ENCODE measurements around the gene CCDC157. TPM values are rescaled to one million over a fixed set of nuclear protein-coding genes. Genes with fewer than 3 reads are reported as not detected.

CCDC157 gene
- total RNA-seq, 1 donor from 2014 or later: 2.9 TPM

DNA sequence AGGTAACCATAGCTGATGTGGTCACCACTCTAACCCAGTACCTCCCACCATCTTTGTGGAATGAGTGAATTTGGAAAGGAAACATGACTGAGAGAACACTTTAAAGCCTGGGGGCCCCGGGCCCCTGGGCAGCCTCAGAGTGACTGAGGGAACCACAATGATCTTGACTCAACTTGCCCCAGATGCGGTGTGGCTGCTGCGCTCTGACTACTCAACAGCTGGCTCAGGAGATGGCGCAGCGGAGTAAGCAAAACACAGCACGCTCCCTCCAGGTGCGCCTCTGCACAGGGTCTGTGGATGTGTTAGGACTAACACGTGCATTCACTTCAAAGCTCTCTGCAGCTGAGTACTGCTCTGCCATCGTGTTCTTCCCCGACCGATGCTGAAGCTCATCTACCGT lies 24.5 kb downstream of the CCDC157 start:
- H3K27me3 Mint-ChIP-seq (ENCODE audit: unreplicated experiment): no peaks in the 10 kb centered on the region
- H3K36me3 Mint-ChIP-seq (ENCODE audit: unreplicated experiment): peaks cover 16% of the 10 kb centered on the region
- no peak overlapping the region for H3K4me3 Mint-ChIP-seq (ENCODE audit: unreplicated experiment)
- no peaks in the 10 kb centered on the region for H3K9me3 Mint-ChIP-seq (ENCODE audit: unreplicated experiment)
- no peak overlapping the region for H3K27ac Mint-ChIP-seq (ENCODE audit: unreplicated experiment)
- TF ChIP-seq, protein P1, sequence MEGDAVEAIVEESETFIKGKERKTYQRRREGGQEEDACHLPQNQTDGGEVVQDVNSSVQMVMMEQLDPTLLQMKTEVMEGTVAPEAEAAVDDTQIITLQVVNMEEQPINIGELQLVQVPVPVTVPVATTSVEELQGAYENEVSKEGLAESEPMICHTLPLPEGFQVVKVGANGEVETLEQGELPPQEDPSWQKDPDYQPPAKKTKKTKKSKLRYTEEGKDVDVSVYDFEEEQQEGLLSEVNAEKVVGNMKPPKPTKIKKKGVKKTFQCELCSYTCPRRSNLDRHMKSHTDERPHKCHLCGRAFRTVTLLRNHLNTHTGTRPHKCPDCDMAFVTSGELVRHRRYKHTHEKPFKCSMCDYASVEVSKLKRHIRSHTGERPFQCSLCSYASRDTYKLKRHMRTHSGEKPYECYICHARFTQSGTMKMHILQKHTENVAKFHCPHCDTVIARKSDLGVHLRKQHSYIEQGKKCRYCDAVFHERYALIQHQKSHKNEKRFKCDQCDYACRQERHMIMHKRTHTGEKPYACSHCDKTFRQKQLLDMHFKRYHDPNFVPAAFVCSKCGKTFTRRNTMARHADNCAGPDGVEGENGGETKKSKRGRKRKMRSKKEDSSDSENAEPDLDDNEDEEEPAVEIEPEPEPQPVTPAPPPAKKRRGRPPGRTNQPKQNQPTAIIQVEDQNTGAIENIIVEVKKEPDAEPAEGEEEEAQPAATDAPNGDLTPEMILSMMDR (IDR thresholded peaks at IDR 0.05): no peak
- no peak for DNase-seq (ENCODE audit: extremely low spot score, unreplicated experiment)
- peaks cover 4% of the 10 kb centered on the region for H3K4me1 Mint-ChIP-seq (ENCODE audit: unreplicated experiment)

DNA sequence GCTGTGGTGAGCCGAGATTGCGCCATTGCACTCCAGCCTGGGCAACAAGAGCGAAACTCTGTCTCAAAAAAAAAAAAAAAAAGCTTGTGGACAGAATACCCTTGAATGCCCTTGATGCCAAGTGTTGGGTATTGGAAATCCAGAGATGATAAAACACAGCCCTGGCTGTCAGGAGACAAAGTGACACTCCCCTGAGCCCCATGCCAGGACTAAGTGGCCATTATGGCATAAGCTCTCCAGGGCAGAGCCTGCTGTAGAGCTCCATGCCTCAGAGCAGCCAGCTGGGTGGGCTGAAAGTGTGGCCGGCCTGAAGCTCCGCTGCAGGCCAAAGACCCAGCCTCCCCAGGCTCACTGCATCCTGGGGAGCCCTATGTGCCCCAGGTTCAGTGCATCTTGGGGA lies 25.5 kb downstream of the CCDC157 start:
- peaks cover 16% of the 10 kb centered on the region for H3K36me3 Mint-ChIP-seq (ENCODE audit: unreplicated experiment)
- no peak for DNase-seq (ENCODE audit: extremely low spot score, unreplicated experiment)
- H3K4me1 Mint-ChIP-seq (ENCODE audit: unreplicated experiment): peaks cover 11% of the 10 kb centered on the region
- no peaks in the 10 kb centered on the region for H3K27me3 Mint-ChIP-seq (ENCODE audit: unreplicated experiment)
- no peak overlapping the region for H3K27ac Mint-ChIP-seq (ENCODE audit: unreplicated experiment)
- no peak overlapping the region for H3K4me3 Mint-ChIP-seq (ENCODE audit: unreplicated experiment)
- TF ChIP-seq, protein P1 (IDR thresholded peaks at IDR 0.05): no peak
- no peaks in the 10 kb centered on the region for H3K9me3 Mint-ChIP-seq (ENCODE audit: unreplicated experiment)

DNA sequence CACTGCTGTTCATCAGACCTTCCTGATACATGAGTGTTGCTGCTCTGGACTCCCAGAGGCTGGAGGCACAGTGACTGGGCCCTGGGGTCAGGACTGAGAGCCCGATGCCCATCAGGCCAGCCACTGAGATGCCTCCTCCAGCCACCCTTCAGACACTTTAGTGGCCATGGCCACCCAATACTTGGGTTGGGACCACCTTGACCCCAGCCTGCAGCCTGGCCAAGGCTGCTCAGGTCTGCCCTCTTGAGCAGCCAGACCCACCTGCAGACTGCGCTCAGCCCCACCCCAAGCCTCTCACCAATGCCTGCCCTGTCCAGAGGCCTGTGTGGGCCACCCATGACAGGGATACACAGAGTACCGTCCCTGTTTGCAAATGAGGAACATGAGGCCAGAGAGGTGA lies 26.3 kb downstream of the CCDC157 start:
- Mint-ChIP-seq H3K4me1 (ENCODE audit: unreplicated experiment) (peaks cover 14% of the 10 kb centered on the region), H3K27me3 (ENCODE audit: unreplicated experiment) (no peaks in the 10 kb centered on the region), H3K4me3 (ENCODE audit: unreplicated experiment) (no peak overlapping the region), H3K27ac (ENCODE audit: unreplicated experiment) (no peak overlapping the region), H3K9me3 (ENCODE audit: unreplicated experiment) (no peaks in the 10 kb centered on the region), H3K36me3 (ENCODE audit: unreplicated experiment) (peaks cover 16% of the 10 kb centered on the region)
- TF ChIP-seq, protein P1 (IDR thresholded peaks at IDR 0.05): no peak
- no peak for DNase-seq (ENCODE audit: extremely low spot score, unreplicated experiment)

DNA sequence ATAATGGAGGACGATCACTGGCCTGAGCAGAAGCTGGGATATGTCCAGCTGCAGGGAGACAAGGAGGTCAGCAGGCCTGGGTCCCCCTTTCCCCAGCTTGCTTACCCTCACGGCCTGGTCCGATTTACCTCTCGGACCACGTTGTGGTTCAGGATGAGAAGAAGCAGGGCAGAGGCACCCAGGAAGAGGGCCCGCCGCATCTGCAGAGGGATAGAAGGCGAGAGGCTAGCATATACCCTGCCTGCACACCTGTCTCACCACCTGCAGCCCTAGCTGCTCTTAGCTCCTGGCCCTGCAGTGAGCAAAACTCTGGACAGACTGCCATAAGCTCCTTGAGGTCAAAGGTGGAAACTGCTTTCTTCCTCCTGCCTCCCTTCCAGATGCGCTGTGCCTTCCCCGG lies 29.1 kb downstream of the CCDC157 start:
- DNase-seq (ENCODE audit: extremely low spot score, unreplicated experiment): no peak
- H3K27ac Mint-ChIP-seq (ENCODE audit: unreplicated experiment): peak overlapping the region; percentile 15
- TF ChIP-seq, protein P1 (IDR thresholded peaks at IDR 0.05): no peak
- H3K4me3 Mint-ChIP-seq (ENCODE audit: unreplicated experiment): peak overlapping the region; percentile 84
- H3K36me3 Mint-ChIP-seq (ENCODE audit: unreplicated experiment): peaks cover 7% of the 10 kb centered on the region
- H3K27me3 Mint-ChIP-seq (ENCODE audit: unreplicated experiment): no peaks in the 10 kb centered on the region
- no peaks in the 10 kb centered on the region for H3K9me3 Mint-ChIP-seq (ENCODE audit: unreplicated experiment)
- peaks cover 14% of the 10 kb centered on the region for H3K4me1 Mint-ChIP-seq (ENCODE audit: unreplicated experiment)

DNA sequence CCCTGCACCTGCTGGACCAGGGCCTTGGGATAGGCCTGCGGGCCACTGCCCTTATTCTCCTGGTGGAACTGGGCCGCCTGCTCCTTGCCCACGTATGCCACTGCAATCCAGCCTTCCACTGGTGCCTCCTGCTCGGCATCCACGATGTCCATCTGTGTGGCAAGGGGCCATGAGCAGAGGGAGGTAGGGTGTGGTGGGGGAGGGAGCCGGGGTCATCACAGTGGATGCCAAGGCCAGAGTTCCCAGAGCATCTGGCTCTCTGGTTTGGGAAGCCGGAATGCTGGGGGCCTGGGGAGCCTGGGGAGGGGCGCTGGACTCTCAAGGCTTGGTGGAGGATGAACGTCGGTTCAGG lies 29.8 kb downstream of the CCDC157 start:
- Mint-ChIP-seq H3K4me3 (ENCODE audit: unreplicated experiment) (peak overlapping the region; percentile 84), H3K9me3 (ENCODE audit: unreplicated experiment) (no peaks in the 10 kb centered on the region), H3K4me1 (ENCODE audit: unreplicated experiment) (peaks cover 14% of the 10 kb centered on the region), H3K36me3 (ENCODE audit: unreplicated experiment) (peaks cover 7% of the 10 kb centered on the region), H3K27ac (ENCODE audit: unreplicated experiment) (peak overlapping the region; percentile 81), H3K27me3 (ENCODE audit: unreplicated experiment) (no peaks in the 10 kb centered on the region)
- TF ChIP-seq, protein P1 (IDR thresholded peaks at IDR 0.05): no peak
- no peak for DNase-seq (ENCODE audit: extremely low spot score, unreplicated experiment)
